Osteoblast (primary cell): ENCODE data around the gene PCDH9. TPM values are rescaled to one million over a fixed set of nuclear protein-coding genes. Genes with fewer than 3 reads are reported as not detected.

ENCODE experiments used
- DNase-seq: peaks from one replicate; pipeline ENCODE4 v3.0.0; 2011; ENCODE audit warnings: low spot score, mixed read lengths; ENCODE audit not compliant: insufficient read length; ENCODE audit errors: missing footprints
- H2AFZ ChIP-seq: 2 replicates; pipeline ENCODE4 v1.6.0; 2011; ENCODE audit warnings: mild to moderate bottlenecking, low read length
- H3K27ac ChIP-seq: 2 replicates; pipeline ENCODE4 v1.5.1; 2011; ENCODE audit warnings: mild to moderate bottlenecking, low read depth, low read length, moderate library complexity
- H3K27me3 ChIP-seq: 2 replicates; pipeline ENCODE4 v1.6.0; 2012; ENCODE audit warnings: mild to moderate bottlenecking, control low read depth, inconsistent platforms, low read length, moderate library complexity; ENCODE audit not compliant: insufficient read depth
- H3K36me3 ChIP-seq: 2 replicates; pipeline ENCODE4 v1.5.1; 2011; ENCODE audit warnings: mild to moderate bottlenecking, low read length, control low read depth, moderate library complexity; ENCODE audit not compliant: insufficient read depth
- H3K4me1 ChIP-seq: 2 replicates; pipeline ENCODE4 v1.5.1; 2011; ENCODE audit warnings: mild to moderate bottlenecking, low read length, control low read depth, moderate library complexity; ENCODE audit not compliant: insufficient read depth
- H3K4me2 ChIP-seq: 2 replicates; pipeline ENCODE4 v1.6.0; 2011; ENCODE audit warnings: mild to moderate bottlenecking, low read length; ENCODE audit not compliant: insufficient read depth
- H3K4me3 ChIP-seq: fragments of 200-600 bp; sonication (generic); 3 replicates; pipeline ENCODE4 v1.5.1; 2012; ENCODE audit warnings: mild to moderate bottlenecking, low read length, inconsistent platforms; ENCODE audit not compliant: insufficient read depth
- H3K79me2 ChIP-seq: 2 replicates; pipeline ENCODE4 v1.6.0; 2012; ENCODE audit warnings: mild to moderate bottlenecking, low read length, control low read depth, inconsistent platforms; ENCODE audit not compliant: insufficient read depth
- H3K9me3 ChIP-seq: 2 replicates; pipeline ENCODE4 v1.5.1; 2011; ENCODE audit warnings: low read depth, low read length, control low read depth
- H4K20me1 ChIP-seq: 2 replicates; pipeline ENCODE4 v1.6.0; 2012; ENCODE audit warnings: mild to moderate bottlenecking, low read length, control low read depth; ENCODE audit not compliant: insufficient read depth
- total RNA-seq: library from RNA; depleted of rRNA; stranded (reverse); fragments of >200 nt; gene quantifications from 2 replicates; pipeline ENCODE4 v1.2.3, GENCODE V29; 2012
- TF ChIP-seq, protein P1 (sequence below): IDR thresholded peaks from 2 replicates; pipeline ENCODE4 v1.5.1; 2011; ENCODE audit warnings: mild to moderate bottlenecking, low read depth, low read length, moderate library complexity; ENCODE audit errors: extremely low read depth

PCDH9 gene
- total RNA-seq, 1 donor: 1.1 TPM

DNA sequence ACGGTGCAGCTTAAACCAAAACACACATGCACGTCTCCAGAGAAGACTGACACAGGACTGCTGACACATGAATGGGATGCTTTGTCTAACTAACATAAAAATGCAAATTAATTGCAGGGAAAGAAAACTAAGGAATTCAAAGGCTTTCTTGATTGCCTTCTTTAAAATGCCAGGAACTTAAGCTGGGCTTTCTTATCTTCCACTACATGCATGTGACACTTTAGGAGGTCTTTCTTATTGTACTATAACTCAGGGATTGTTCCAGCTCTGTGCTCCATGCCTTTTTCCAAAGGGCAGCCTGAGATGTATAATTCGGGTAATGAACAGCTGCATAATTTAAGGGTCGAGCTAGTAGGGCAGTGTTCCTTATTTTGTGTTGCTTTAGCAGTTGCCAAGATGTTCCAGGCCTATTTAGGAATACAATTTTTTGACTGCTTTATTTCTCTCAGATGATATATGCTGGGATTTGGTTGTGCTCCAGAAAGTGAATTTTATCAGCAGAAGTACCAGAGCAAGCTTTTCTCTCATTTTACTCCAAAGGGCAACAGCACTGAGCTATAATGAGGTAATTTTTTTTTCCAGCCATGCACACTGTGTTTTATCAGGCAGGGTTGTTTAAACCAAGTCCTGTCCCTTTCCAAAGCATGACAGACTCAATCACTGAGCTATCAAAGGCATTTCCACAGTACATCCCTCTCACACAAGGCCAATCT is 885.2 kb downstream of the PCDH9 start:
- Histone ChIP-seq H3K79me2 (no peaks in the 10 kb centered on the region), H4K20me1 (no peaks in the 10 kb centered on the region), H2AFZ (no peak overlapping the region), H3K9me3 (no peaks in the 10 kb centered on the region), H3K27me3 (no peaks in the 10 kb centered on the region), H3K4me1 (no peaks in the 10 kb centered on the region), H3K4me2 (no peak overlapping the region), H3K36me3 (no peaks in the 10 kb centered on the region), H3K4me3 (no peak overlapping the region), H3K27ac (no peak overlapping the region)
- TF ChIP-seq, protein P1, sequence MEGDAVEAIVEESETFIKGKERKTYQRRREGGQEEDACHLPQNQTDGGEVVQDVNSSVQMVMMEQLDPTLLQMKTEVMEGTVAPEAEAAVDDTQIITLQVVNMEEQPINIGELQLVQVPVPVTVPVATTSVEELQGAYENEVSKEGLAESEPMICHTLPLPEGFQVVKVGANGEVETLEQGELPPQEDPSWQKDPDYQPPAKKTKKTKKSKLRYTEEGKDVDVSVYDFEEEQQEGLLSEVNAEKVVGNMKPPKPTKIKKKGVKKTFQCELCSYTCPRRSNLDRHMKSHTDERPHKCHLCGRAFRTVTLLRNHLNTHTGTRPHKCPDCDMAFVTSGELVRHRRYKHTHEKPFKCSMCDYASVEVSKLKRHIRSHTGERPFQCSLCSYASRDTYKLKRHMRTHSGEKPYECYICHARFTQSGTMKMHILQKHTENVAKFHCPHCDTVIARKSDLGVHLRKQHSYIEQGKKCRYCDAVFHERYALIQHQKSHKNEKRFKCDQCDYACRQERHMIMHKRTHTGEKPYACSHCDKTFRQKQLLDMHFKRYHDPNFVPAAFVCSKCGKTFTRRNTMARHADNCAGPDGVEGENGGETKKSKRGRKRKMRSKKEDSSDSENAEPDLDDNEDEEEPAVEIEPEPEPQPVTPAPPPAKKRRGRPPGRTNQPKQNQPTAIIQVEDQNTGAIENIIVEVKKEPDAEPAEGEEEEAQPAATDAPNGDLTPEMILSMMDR: no peak
- no peak for DNase-seq

DNA sequence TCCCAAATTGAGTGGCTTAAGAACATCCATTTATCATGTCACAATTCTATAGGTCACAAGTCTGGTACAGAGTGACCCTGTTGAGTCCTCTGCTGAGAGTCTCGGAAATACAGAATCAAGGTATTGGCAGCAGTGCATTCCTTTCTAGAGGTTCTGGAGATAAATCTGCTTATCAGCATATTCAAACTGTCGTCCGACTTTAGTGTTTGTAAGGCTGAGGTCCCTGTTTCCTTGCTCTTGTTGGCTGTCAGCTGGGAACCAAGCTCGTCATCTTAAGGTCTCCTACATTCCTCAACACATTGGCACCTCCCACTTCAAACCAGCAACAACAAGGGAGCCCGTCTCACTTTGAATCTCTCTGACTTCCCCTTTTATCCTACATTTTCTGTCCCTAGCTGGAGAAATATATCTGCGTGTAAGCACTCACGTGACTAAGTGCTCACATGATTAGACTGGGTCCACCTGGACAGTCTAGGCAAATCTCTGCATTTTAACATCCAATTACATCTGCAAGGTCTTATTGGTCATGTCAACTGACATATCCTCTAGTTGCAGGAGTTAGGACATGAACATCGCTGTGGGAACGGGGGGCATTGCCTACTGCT is 886.8 kb downstream of the PCDH9 start:
- no peaks in the 10 kb centered on the region for H3K79me2 ChIP-seq
- H3K4me3 ChIP-seq: no peak overlapping the region

DNA sequence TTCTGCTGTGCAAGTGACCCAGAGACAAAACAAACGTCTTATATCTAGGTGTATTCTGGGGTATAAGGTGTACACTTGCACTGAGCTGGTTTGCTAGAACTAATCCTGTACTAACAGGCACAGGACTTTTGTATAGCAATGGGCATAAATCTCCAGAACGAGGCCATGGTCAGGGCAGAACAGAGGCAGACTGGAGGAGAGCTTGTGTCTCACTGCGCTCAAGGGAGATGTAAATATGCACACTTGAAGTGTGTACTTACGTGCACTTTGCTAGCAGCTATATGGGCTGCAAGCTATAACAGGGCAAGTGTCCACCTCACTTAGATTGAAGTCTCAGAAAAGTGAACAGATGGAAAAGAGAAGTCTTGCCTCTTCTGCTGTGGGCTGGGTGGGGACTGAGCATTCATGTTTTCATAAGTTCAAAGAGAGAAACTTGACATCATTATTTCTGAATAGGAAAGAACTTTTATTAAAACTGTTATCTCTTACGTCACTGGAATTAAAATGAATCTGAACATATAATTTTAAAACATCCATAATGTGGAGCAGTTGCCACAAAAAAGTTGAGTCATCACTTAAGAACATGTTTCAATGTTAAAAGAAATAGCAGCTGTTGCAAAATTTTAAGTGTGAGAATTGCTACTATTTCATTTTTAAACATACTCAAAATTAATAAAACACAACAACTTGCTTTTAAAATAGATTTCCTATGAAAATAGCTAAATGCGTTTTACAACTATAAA is 888.3 kb downstream of the PCDH9 start:
- Histone ChIP-seq H3K27me3 (no peaks in the 10 kb centered on the region), H3K27ac (no peak overlapping the region), H3K36me3 (no peaks in the 10 kb centered on the region), H4K20me1 (no peaks in the 10 kb centered on the region), H3K4me3 (no peak overlapping the region), H3K9me3 (no peaks in the 10 kb centered on the region), H2AFZ (no peak overlapping the region), H3K4me1 (no peaks in the 10 kb centered on the region), H3K79me2 (no peaks in the 10 kb centered on the region), H3K4me2 (no peak overlapping the region)
- TF ChIP-seq, protein P1: no peak
- DNase-seq: no peak

More for the DNA sequence above, 886.8 kb downstream of the PCDH9 start:
- Histone ChIP-seq H3K27ac (no peak overlapping the region), H3K4me2 (no peak overlapping the region), H3K4me1 (no peaks in the 10 kb centered on the region), H2AFZ (no peak overlapping the region), H3K9me3 (no peaks in the 10 kb centered on the region), H4K20me1 (no peaks in the 10 kb centered on the region), H3K27me3 (no peaks in the 10 kb centered on the region), H3K36me3 (no peaks in the 10 kb centered on the region)
- no peak for DNase-seq
- TF ChIP-seq, protein P1: no peak

DNA sequence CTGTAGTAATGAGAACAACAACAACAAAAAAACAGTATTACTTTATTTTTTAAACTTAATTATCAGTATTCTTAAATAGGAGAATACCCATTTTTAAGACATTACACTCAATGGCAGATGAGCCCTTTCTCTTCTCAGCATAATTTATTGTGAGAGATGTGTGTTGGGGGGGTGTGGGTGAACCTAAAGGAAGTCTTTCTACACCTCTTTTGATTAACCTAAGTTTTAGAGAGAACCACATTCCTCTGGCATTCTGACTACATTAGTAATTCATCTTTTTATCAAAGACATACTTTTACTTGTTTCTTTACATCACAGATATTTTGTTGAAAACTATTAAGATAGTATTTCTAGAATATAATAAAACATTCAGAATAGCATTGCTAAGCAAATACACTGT is 890.9 kb downstream of the PCDH9 start:
- Histone ChIP-seq H3K27me3 (no peaks in the 10 kb centered on the region), H3K4me2 (no peak overlapping the region), H3K4me1 (no peaks in the 10 kb centered on the region), H3K27ac (no peak overlapping the region), H4K20me1 (no peaks in the 10 kb centered on the region), H3K79me2 (no peaks in the 10 kb centered on the region), H3K9me3 (no peaks in the 10 kb centered on the region), H3K36me3 (no peaks in the 10 kb centered on the region), H2AFZ (no peak overlapping the region), H3K4me3 (no peak overlapping the region)
- TF ChIP-seq, protein P1: no peak
- no peak for DNase-seq
